ENCODE data around the gene SORCS2.

GRCh38 chr4:7759216-7759615 lies 566.9 kb downstream of the SORCS2 start:
- no peak for TF ChIP-seq CTCF (conservative IDR thresholded peaks at IDR 0.05; ENCODE audit: low read depth, low read length)
- TF ChIP-seq EZH2 (IDR thresholded peaks at IDR 0.05; ENCODE audit: borderline replicate concordance, low read depth, low read length, poor library complexity, severe bottlenecking) = no peak

All from A673 (cell line).